Measurements from ENCODE around the gene FAM168A.

Gene FAM168A

DNA sequence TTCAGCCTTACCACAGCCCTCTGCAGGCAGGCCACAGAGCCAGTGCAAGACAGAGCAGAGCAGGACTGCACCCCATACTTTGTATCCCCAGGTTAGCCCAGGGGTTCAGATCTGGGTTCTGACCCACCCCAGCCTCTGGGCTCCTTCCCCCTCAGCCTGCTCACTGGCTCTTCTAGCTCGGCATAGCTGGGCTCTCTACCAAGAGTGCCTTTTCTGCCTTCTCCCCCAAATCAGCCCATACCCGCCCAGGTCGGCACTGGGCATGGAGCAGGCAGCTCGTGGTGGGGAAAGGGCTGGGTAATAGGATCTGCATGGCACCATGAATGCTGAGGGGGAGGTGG, 213.4 kb downstream of the FAM168A start:
- DNase-seq, result no peak

DNA sequence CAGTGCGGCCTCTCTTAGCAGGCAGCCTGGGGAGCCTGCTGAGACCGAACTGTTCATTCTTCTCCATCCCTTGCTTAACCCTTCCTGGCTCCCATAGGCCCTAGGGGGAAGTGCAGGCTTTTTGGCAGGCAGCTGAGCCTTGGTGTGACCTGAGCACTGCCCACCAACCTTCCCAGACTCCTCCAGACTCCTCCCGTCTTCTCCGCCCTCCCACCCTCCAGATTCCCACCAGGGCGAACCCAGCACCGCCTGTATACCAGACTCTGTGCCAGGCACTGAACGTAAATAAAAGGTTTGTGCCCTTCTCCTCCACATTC, 213.8 kb downstream of the FAM168A start:
- DNase-seq, result no peak

DNA sequence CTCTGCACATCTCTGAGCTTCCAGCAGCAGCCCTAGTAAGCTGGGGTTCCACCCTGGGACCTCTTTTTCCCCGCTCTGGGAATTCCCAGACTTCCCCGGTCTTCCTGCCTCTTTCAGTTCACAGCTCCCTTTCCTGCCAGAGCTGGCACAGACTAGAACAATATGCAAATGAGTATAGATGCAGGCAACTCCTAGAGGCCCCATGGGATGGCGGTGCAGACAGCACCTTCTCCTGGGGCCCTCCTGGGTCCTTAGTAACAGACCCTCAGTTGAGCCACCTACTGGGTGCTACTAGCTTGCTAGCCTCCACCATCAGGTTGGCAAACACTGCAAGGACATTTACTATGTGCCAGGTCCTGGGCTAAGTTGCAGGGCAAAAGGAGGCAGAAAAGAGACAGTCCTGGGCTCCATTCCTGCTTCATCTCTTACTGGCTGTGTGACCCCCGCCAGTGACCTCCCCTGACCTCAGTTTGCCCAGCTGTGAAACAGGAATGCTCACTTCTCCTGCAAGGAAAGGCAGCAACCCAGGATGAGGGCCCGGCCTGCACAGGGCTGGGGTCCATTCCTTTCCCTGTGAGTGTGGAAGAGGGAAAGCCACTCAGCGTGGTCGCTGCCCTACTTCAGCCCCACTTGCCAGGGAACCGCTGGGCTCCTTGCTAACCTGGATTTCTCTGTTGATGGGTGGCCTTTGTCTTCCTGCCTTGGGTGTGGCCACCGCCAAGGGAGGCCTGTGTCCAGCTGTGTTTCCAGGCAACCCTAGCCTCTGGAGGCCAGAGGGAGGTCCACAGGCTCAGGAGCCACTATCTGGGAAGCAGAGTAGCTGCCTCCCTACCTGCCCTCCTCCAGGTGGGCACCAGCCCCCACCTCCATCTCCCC, 214.4 kb downstream of the FAM168A start:
- DNase-seq, result no peak

DNA sequence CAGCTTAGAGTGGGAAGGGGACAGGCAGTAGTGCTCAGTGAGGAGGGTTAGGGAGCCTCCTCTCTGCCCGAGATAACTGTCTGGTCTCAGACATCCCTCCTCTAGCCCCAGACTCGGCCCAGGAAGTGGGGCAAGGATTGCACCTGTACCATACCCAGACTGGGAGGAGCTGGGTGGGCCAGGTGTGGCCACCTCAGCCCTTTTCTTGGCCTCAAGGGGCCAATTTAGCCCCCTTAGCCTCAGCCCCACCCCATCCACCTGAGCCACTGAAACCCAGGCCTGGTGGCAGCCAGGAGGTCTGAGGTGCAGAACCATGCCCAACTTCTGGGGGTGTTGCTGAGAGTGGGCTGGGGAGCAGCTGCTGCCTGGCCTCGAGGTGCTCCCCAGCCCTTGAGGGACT, 215.2 kb downstream of the FAM168A start:
- no peak for DNase-seq

DNA sequence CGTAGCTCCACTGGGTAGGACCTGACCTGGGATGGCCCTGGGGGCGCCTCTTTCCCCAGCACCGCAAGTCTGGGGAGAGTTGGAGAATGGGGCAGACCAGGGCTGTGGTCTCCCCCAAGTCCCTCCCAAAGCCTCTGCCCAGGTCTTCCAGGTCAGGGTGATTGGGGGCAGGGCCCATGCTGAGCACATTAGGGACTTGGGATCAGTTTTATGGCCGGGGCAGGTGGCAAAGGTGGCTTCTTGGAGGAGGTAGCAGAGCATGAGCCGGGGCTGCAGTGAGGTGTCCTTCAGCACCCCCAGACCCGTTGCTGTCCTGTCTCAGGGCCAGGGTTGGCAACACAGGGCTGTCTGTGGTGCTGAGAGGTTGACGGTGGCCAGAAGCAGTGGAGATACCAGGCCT, 215.7 kb downstream of the FAM168A start:
- DNase-seq, result no peak

DNA sequence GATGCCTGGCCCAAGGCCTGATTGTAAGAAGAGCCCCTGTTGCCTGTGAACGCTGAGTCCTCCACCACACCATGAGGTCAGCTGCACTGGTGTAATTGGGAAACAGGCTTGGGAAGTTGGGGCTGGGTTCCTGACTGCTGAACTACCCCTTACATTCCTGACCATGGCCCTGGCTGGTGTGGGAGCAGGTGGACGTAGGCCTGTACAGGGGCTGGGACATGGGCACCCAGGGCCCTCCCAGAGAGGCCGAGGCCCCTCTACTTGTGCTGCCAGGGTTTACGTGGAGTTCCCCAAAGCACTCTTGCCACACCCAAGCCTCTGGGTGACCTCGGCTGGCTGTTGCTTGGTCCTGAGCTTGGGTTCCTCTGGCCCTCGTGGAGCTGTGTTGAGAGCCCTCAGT, 216.3 kb downstream of the FAM168A start:
- no peak for DNase-seq

DNA sequence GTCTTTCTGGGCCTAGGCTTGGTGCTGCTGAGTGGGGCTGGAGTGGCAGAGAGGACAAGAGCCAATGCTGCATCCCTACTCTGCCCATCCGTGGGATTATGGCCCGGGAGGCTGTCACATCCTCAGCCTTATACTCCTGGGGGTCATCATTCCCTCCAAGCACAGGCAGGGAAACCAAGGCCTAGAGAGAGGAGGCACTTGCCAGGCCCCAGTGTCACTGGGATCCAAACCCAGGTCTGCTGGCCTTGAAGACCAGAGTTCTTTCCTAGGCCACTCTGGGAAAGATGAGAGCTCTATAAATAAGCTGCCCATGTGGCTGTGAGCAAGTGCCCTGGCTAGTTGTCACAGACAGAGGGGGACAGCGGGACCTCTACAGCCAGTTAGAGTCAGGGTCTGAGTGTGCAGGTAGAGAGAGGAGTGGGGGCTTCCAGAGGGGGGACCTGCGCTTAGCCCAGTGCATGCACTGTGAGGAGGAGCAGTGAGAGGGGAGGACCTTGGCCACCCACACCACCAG, 217.0 kb downstream of the FAM168A start:
- DNase-seq, result no peak

DNA sequence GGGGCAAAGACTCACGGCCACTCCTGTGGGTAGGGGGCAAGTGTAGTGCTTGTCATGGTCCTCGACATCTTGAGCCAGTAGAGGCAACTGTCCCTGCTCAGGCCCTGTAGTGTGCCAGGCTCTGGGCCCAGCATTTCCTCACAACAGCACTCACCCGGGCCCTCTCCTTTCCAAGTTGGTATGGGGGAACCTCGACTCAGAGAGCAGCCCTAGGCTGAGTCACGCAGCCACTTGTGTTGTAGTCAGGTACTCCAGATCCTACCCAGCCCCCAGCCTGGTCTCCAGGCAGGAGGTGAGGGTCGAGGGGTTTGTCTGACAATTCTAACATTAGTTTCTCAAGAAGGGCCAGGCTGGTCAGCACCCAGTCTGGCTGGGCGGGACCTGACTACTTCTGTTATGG, 217.6 kb downstream of the FAM168A start:
- DNase-seq, result no peak

DNA sequence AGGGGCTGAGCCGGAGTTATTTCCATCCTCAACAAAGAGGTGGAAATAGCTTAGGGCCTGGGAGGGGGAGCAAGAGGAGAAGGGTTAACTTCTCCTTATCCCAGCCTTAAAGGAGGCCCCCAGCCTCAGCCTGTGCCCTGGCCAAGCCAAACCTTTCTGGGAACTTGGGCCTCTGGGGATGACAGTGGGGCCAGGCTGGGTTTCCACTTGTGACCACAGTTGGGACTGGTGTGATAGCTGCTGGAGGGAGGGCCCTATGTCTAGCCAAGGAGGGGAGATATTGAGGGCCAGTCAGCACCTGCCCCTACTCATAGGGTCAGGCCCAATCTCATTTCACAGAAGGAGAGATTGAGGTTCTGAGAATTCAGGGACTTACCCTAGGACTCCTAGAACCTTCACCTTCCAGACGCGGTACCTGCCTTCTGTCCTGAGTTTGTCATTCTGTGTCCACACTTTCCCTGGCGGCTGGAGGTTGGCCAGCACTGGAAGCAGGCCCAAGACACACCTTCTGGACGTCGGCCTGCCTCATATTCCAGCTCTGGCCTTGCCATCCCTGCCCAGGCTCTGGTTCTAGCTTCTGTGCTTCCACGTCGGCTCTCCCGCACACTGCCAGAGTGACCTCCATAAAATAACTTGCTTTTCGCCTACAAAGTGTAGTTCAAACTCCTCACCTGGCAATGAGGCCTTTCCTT, 218.6 kb downstream of the FAM168A start:
- DNase-seq, result no peak

DNA sequence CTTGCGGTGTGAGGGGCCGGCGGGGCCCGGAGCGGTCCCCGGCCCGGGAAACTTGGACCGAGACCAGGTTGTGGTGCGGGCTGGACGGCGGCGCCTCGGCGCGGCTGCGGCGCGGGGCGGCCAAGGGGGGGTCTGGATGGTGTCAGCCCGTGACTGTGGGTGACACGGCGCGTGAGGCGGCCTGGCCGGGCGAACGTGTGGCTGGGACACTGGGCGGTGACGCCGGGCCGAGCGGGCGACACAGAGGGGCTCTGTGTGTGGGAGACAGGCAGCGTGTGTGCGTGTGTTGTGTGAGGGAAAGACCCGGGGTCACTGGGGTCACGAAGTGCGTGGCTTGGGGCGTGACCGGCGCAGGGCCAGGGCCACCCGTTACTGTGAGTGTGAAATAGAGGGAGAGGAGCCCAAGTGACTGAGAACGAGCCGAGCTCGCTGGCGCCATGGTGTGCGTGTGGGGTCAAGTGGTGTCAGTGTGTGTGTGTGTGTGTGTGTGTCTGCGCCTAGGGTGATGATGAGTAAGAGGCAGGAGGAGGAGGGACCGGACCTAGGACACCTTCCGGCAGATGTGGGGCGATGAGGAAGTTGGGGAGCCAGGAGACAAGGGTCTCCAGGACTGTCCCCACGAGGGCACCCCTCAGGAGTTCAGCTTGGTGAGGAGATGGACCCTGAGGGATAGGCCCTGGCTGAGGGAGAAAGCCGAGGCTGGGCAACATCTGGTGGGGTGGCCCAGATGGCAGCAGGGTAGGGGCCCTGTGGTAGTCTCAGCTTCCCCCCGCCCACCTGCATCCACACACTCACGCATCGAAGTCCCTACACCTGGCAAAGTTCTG, 220.9 kb downstream of the FAM168A start:
- DNase-seq, result peak; percentile 44 to 57

DNA sequence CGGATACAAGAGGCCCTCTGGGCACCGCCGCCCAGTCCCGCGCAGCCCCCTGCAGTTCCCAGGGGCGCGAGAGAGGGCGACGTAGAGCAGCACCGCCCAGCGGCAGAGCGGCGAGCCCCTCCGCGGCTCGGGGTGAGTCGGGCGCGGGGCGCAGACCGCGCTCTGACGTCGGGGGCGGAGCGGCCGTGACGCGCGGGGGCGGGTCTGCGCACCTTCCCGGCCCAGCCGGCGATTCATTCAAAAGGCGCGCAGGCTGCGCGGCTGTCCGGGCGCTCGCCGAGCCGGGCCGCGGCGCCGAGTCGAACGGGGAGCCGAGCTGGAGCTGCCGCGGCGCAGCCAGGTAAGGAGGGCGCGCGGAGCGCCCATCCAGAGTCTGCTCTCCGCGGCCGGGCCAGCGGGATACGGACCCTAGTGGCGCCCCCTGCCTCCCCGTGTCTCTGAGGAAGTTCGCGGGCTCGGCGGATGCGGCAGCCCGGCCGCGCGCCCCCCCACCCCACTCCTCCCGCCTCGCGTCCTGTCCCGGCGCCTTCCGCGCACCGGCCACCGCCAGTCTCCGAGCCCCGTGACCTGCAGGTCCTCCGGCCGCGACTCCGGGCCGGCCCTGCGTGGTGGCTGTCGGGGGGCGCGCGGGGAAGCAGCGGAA, 221.6 kb downstream of the FAM168A start, which contains the start of gene RELT:
TSS of gene RELT (plus strand) at position 240 of the 643 bp plus-strand sequence. CDS start 12,738 bp downstream, outside the sequence.
- DNase-seq, result peak; percentile 96 to 98

DNA sequence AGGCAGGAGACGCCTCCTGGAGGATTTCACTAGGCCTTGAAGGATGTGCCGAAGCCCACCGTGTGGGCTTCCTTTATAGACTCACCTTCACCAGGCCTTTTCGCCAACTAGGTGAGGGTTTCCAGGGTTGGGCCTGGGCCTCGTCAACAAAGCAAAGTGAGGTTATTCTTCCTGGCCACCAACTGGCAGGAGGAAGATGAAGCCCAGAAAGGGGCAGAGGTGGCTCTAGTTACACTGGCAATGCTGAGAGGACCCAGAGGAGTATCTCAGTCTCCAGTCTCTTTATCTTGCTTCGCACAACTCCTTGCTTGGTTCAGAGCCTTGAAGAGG, 222.1 kb downstream of the FAM168A start:
- no peak for DNase-seq

DNA sequence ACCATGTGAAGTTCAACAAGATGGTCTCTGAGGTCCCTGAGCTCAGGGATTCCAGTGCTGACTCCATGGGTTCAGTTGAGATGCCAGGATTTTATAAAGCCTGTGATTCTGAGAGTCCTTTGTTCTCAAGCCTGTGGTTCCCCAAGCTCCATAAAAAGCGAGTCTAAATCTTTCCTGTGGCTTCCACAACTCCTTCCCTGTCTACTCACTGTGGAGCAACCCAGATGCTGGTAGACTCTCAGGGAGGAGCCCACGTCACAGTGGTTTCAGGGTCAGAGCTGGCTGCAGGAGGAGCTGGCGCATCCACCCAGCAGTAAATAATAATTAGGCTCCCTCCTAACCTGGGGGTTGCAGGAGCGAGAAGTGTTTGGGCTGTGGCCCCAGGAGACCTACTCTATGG, 223.8 kb downstream of the FAM168A start:
- no peak for DNase-seq

DNA sequence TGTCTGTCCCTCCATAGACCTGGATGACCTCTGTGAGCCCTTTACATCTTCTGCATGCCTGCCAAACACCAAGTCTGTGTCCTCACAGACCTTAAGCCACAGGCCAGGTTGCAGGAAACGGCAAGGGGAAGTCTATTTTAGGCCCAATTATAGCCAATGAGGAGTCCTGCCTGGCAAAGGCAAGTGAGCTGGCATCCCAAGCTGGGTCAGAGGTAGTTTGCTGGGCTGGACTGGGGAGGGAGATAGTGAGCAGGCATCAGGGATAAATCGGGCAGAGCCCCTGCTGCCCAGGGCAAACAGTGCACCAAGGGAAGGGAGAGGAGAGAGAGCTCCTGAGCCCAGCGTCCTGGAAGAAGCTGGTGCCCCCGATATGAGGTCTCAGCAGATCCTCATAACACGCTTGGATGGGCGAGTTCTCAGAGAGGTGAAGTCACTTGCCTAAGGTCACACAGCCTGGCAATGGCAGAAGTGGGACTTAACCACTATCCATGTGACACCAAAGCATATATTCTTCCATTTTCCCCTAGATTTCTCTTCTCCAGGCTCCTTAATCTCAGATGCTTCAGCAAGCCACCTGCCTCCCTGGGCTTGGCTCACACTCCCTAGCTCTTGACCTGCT, 225.4 kb downstream of the FAM168A start:
- DNase-seq, result no peak

DNA sequence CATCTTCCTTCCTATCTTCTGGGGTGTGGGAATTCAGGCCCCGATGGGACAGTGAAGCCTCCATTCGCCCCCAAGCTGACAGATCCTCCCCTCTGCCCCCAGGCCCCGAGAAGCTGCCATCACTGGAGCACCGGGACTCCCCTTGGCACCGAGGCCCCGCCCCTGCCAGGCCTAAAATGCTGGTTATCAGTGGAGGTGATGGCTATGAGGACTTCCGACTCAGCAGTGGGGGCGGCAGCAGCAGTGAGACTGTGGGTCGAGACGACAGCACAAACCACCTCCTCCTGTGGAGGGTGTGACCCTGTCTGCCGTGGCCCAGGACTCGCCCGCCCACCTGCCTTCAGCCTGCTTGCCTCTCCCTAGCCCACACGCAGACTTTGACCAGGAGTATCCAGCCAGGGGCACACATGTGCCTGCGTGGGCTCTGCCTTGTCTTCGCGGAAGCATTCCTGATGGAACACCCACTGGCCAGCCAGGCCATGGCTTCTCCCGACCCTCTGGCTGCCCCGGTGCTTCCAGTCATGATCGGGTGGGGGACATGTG, 230.4 kb downstream of the FAM168A start:
- no peak for DNase-seq

DNA sequence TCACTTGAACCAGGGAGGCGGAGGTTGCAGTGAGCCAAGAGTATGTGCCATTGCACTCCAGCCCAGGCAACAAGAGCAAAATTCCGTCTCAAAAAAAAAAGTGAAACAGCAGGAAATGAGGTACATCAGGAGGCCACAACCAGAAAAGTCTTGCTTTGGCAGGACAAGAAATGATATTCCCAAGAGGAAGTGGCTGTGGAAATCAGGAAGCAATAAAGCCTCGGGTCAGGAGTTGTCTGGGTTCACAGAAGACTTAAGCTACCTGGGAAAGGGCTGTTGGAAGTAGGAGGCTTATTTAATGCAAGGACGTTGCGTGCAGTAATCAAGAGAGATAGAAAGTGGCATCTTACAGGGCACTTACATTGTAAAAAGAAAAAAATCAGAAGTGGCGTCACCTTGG, 231.0 kb downstream of the FAM168A start:
- DNase-seq, result no peak

DNA sequence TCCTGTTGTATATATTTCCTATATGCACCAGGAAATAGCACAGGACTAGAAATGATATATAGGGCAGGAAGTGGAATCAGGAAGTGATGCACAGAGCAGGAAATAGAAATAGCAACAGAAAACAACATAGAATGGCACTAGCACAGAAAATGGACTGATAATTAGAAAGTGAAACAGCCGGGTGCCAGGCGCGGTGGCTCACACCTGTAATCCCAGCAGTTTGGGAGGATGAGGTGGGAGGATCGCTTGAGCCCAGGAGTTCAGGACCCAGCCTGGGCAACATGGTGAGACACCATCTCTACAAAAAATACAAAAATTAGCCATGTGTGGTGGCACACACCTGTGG, 231.7 kb downstream of the FAM168A start:
- no peak for DNase-seq

DNA sequence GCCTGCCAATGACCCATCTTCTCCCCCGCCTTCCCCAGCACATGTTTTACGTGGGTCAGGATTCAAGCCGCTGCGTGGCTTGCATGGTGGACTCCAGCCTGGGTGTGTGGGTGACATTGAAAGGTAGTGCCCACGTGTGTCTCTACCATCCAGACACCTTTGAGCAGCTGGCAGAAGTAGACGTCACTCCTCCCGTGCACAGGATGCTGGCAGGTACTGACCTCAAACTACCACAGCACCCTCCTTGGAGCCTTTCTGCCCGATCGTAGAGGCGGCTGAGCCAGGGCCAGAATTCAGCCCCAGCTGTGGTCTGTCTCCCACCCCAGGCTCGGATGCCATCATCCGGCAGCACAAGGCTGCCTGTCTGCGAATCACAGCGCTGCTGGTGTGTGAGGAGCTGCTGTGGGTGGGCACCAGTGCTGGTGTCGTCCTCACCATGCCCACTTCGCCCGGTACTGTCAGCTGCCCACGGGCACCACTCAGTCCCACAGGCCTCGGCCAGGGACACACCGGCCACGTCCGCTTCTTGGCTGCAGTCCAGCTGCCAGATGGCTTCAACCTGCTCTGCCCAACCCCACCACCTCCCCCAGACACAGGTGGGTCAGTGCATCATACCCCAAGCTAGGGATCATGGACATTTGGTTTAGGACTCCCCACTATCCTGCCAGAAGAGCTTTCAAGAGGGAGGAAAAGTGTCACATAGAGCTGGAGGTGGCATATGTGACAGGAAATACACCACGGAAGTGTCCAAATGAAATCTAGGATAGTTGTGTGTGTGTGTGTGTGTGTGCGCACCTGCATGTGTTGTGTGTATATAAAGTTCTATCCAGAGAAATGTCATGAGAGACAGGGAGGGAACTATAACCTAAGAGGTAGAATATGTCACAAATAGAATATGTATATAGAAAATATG, 232.3 kb downstream of the FAM168A start:
- no peak for DNase-seq

DNA sequence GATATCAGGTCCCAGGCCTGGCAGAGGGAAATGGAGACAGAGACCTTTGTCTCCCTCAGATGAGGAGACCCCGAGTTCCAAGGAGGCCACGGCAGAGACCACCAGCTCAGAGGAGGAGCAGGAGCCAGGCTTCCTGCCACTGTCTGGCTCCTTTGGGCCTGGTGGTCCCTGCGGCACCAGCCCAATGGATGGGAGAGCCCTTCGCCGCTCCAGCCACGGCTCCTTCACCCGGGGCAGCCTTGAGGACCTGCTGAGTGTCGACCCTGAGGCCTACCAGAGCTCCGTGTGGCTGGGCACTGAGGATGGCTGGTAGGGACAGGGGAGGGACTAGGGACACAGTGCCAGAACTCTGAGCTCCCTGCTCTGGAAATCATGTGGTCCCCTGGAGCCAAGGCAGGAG, 234.8 kb downstream of the FAM168A start:
- DNase-seq, result no peak

DNA sequence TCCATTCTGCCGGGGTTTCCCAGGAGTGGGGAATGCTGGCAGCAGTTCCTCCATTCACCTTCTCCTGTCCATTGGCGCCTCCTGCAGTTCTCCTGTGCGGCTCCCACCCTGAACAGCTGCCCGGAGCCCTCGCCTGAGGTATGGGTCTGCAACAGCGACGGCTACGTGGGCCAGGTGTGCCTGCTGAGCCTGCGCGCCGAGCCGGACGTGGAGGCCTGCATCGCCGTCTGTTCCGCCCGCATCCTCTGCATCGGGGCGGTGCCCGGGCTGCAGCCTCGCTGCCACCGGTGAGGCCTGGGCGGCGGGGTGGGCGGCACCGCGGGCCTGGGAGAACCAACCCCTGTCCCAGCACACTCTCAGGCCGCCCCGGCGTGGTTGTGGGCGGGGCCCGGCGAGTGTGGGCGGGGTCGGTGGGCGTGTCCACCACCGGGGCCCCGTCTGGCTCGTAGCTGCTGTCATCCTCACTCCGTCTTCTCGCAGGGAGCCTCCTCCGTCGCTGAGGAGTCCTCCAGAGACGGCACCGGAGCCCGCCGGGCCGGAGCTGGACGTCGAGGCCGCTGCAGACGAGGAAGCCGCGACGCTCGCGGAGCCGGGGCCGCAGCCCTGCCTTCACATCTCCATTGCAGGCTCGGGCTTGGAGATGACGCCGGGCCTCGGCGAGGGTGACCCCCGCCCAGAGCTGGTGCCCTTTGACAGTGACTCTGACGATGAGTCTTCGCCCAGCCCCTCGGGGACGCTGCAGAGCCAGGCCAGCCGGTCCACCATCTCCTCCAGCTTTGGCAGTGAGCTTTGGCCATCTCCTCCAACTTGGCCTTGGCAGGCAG, 235.7 kb downstream of the FAM168A start:
- no peak for DNase-seq

Measured in stimulated activated CD4-positive, alpha-beta T cell treated with anti-CD3 and anti-CD28 coated beads, Interleukin-2, amount 100 ng/mL, for 48 hours (primary cell).